ENCODE data around the gene C1orf52. TPM values are rescaled to one million over a fixed set of nuclear protein-coding genes. Genes with fewer than 3 reads are reported as not detected.

The C1orf52 gene
- total and polyA plus RNA-seq, 9 of the 15 experiments (the other 6 are each of a cell fraction or from before 2014, with no cell fraction given) = 17.0 to 38.5 (median 33.0) TPM

DNA sequence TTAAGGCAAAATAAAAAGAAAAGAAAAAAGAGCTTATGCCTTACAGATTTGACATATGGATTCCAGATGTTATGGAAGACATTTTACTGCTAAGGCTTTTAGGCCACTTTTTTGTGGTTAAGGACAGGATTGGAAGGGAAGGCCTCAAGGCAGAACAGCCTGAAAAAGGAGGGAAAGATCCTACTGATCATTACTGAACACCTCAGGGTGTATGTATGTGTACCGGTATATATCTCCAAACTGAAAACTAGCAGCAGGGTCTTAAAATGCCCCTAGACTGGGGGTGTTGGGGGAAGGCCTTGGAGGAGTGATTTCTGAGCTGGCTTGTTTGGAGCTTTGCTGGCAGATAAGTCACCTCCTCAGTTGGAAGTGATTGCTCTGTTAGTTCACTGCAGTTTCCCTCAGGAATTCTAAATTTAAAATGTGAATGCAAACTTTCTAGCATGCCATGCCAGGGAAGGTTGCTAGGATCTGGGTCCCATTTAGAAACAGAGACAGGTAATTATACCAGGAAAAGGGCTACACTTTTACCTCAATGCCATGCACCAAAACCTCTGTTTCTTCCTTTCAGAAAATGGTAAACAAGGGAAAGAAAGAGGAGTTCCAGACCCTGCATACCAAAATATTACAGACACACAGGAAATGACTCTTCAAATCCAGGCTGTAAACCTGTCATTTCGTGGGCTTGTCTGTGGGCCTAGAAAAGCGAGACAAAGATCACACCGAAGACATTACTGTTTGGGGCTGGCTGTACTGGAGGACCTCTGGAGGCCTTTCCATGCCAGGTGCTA, 15.0 kb downstream of the C1orf52 start (continued):
- TF ChIP-seq, protein P1, sequence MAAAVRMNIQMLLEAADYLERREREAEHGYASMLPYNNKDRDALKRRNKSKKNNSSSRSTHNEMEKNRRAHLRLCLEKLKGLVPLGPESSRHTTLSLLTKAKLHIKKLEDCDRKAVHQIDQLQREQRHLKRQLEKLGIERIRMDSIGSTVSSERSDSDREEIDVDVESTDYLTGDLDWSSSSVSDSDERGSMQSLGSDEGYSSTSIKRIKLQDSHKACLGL (CRISPR knock-in tag; IDR thresholded peaks at IDR 0.05; ENCODE audit: borderline replicate concordance, poor library complexity, severe bottlenecking) = no peak
- no peak for TF ChIP-seq NUFIP1 (IDR thresholded peaks at IDR 0.05; ENCODE audit: partially characterized antibody)
- TF ChIP-seq NR2C2 (CRISPR knock-in tag; IDR thresholded peaks at IDR 0.05) = no peak
- TF ChIP-seq NR2C2 (tag; IDR thresholded peaks at IDR 0.05) = peak; percentile 3; the same call in 1 of the 2 replicates
- TF ChIP-seq HDAC6 (IDR thresholded peaks at IDR 0.05; ENCODE audit: low read depth, low read length) = no peak
- no peak for TF ChIP-seq MYC (IDR thresholded peaks at IDR 0.05; ENCODE audit: low read depth, low read length)
- no peak for TF ChIP-seq MYC (CRISPR knock-in tag; IDR thresholded peaks at IDR 0.05; ENCODE audit: borderline replicate concordance, low read depth)
- TF ChIP-seq ZBED1 (IDR thresholded peaks at IDR 0.05) = no peak
- no peak for TF ChIP-seq ZNF79 (CRISPR knock-in tag; IDR thresholded peaks at IDR 0.05; ENCODE audit: low read depth)
- peak in 1 of 2 experiments; percentile 51; a peak in 2 of 4 replicates for TF ChIP-seq FOXA3 (CRISPR knock-in tag; conservative IDR thresholded peaks at IDR 0.05 in 1 of 2, IDR thresholded peaks at IDR 0.05 in 1 of 2)
- TF ChIP-seq ETV1 (tag; conservative IDR thresholded peaks at IDR 0.05; ENCODE audit: low read depth) = peak; percentile 96
- TF ChIP-seq, protein P2, sequence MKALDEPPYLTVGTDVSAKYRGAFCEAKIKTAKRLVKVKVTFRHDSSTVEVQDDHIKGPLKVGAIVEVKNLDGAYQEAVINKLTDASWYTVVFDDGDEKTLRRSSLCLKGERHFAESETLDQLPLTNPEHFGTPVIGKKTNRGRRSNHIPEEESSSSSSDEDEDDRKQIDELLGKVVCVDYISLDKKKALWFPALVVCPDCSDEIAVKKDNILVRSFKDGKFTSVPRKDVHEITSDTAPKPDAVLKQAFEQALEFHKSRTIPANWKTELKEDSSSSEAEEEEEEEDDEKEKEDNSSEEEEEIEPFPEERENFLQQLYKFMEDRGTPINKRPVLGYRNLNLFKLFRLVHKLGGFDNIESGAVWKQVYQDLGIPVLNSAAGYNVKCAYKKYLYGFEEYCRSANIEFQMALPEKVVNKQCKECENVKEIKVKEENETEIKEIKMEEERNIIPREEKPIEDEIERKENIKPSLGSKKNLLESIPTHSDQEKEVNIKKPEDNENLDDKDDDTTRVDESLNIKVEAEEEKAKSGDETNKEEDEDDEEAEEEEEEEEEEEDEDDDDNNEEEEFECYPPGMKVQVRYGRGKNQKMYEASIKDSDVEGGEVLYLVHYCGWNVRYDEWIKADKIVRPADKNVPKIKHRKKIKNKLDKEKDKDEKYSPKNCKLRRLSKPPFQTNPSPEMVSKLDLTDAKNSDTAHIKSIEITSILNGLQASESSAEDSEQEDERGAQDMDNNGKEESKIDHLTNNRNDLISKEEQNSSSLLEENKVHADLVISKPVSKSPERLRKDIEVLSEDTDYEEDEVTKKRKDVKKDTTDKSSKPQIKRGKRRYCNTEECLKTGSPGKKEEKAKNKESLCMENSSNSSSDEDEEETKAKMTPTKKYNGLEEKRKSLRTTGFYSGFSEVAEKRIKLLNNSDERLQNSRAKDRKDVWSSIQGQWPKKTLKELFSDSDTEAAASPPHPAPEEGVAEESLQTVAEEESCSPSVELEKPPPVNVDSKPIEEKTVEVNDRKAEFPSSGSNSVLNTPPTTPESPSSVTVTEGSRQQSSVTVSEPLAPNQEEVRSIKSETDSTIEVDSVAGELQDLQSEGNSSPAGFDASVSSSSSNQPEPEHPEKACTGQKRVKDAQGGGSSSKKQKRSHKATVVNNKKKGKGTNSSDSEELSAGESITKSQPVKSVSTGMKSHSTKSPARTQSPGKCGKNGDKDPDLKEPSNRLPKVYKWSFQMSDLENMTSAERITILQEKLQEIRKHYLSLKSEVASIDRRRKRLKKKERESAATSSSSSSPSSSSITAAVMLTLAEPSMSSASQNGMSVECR (CRISPR knock-in tag; IDR thresholded peaks at IDR 0.05) = no peak
- TF ChIP-seq SMARCB1 (IDR thresholded peaks at IDR 0.05; ENCODE audit: insufficient read length, low read depth) = no peak
- TF ChIP-seq KDM4B (IDR thresholded peaks at IDR 0.05; ENCODE audit: borderline replicate concordance in 2 of 2, low read depth in 1 of 2) = no peak
- TF ChIP-seq ZNF134 (CRISPR knock-in tag; conservative IDR thresholded peaks at IDR 0.05) = no peak
- TF ChIP-seq KHSRP (IDR thresholded peaks at IDR 0.05) = no peak
- TF ChIP-seq XRCC3 (IDR thresholded peaks at IDR 0.05) = no peak
- TF ChIP-seq ZBTB2 (IDR thresholded peaks at IDR 0.05) = no peak
- TF ChIP-seq ZNF507 (tag; conservative IDR thresholded peaks at IDR 0.05) = no peak
- TF ChIP-seq BRCA1 (IDR thresholded peaks at IDR 0.05) = no peak
- no peak for TF ChIP-seq BRCA1 (CRISPR knock-in tag; IDR thresholded peaks at IDR 0.05)
- no peak for TF ChIP-seq ZBTB7A (IDR thresholded peaks at IDR 0.05; ENCODE audit: borderline replicate concordance, control insufficient read depth, low read depth, low read length)
- TF ChIP-seq SIX5 (IDR thresholded peaks at IDR 0.05; ENCODE audit: borderline replicate concordance in 1 of 2, insufficient read depth in 1 of 2, low read depth in 1 of 2, low read length in 2 of 2) = no peak
